SH-SY5Y (cell line): Measurements from ENCODE around the gene MAGI2.

Experiments used
- GATA2 ChIP-seq: IDR thresholded peaks from 2 replicates; pipeline ENCODE4 v1.6.1; 2011; ENCODE audit warnings: mild to moderate bottlenecking, low read depth, low read length
- GATA3 ChIP-seq: IDR thresholded peaks from 2 replicates; pipeline ENCODE4 v1.6.1; 2011; ENCODE audit warnings: low read depth, mild to moderate bottlenecking, low read length, moderate library complexity

DNA sequence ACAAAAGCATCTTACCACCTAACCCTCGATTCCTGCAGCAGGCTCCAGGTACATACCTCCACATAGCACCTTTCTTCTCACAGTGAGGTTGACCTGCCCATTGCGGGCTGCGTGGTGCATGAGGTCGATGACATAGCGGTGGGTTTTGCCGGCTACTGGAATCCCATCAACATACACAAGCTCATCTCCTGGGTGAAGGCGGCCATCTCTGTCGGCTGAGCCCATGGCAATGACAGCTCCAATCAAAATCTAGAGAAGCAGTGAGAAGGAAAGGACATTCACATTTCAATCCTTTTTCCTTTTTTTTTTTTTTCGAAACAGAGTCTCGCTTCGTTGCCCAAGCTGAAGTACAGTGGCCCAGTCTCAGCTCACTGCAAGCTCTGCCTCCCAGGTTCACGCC is 1285.6 kb downstream of the MAGI2 start:
- TF ChIP-seq GATA2 (no peak), GATA3 (no peak)
